GM12801 (cell line): ENCODE results near the gene SND1.

Experiments used
- TF ChIP-seq, protein P1 (sequence below): IDR thresholded peaks from one replicate; pipeline ENCODE4 v1.5.1; 2011; ENCODE audit warnings: control low read depth; ENCODE audit not compliant: insufficient read length; ENCODE audit errors: extremely low read depth

SND1 gene

DNA sequence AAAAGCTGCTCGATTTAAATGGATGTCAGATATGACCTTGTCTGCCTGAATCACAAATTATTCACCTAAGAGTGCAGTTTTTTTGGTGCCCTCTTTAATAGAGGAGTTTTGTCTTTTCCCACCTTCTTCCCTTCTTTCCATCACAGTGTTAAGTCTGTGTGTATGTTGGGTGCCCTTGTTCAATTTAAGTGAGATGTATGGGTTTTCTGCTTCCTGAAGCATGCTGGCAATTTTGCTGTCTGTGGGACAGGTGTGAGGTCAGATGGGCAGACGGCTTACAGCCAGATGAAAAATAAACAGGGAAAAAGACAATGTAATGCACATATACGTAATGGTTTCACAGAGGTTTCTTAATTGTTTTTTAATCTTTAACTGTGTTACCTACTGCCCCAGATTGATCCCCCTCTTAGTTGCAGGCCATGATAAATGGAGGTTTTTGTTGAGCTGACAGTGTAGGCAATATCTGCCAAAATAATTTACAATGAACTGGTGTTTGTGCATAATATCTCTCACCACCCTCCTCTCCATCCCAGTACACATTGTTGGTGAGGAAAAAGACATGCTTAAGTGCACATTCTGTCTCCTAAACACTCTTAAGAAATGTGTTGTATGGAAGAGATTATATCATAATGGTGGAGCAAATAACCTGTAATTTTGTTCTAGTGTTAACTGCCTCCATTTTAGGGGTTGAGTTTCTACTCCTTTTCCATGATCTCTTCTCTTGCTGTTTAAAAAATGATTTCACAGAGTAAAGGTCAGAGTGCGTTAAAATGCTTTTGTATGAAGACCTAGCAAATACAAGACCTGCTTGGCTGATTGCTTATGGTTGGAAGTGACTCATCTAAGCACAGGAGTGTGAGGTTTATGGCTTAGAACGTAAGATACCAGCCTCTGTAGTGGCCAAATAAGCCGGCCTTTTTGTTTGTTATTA is 255.4 kb downstream of the SND1 start:
- TF ChIP-seq, protein P1, sequence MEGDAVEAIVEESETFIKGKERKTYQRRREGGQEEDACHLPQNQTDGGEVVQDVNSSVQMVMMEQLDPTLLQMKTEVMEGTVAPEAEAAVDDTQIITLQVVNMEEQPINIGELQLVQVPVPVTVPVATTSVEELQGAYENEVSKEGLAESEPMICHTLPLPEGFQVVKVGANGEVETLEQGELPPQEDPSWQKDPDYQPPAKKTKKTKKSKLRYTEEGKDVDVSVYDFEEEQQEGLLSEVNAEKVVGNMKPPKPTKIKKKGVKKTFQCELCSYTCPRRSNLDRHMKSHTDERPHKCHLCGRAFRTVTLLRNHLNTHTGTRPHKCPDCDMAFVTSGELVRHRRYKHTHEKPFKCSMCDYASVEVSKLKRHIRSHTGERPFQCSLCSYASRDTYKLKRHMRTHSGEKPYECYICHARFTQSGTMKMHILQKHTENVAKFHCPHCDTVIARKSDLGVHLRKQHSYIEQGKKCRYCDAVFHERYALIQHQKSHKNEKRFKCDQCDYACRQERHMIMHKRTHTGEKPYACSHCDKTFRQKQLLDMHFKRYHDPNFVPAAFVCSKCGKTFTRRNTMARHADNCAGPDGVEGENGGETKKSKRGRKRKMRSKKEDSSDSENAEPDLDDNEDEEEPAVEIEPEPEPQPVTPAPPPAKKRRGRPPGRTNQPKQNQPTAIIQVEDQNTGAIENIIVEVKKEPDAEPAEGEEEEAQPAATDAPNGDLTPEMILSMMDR, result no peak

DNA sequence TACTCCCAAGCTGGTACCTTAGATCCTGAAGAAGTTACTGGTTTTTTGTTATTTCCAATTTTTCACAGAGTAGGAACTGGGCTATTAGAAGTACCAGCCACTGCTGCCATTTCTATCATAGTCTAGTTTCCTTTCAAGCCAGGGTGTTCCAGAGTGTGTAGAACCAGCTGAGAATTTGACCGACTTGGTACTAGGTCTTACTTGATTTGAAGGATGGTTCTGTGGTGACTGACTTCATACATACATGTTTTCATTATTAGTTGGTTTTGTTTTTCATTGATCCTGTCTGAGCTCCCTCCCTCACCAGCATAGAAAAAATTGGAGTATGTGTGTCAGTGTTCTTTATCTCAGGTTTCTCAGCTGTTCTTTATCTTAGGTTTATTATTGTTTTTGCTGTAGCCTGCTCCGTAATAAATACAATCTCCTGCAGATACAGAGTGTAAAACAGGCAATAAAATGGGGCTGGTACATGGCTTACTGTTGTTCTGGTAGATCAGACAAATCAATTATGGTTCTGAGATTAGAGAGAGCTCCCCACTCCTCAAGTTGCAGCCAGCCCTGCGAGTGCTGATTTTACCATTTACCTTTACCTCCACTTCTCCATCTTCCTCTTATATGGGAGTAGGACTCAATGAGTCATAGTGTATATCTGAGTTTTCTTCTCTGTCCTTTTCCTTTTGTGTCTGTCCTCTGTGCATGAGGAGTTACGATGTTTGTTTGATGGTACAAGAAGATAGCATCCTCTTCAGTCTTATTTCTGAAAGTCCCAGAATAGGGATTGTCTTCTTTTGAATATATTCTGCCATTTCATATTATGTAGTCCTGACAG is 256.6 kb downstream of the SND1 start:
- TF ChIP-seq, protein P1, result no peak

- TF ChIP-seq, protein P1, result no peak
Measured at GRCh38 chr7:127909424-127910152, 257.6 kb downstream of the SND1 start.

GRCh38 chr7:127910670-127911069 is 258.7 kb downstream of the SND1 start:
- TF ChIP-seq, protein P1, result no peak

DNA sequence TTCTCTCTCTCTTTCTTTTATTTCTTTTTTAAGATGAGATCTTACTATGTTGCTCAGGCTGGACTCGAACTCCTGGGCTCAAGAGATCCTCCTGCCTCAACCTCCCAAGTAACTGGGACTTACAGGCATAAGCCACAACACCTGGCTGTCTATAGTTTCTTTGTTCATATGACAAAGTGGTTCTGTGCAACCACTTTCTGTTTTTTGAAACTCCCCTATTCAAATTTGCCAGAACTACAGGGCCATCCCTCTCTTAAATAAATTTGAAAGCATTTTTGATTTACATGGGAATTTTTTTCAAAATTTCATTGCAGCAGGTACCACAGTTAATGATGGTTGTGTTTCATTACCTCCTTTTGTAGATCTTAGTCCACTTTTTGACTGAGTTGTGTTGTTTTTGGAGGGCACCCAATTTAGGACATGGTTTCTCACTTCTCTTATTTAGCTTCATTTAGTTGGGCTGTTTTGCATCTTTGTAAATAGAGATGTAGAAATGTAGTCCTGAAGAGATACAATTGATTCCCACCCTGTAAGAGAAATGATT is 260.0 kb downstream of the SND1 start:
- TF ChIP-seq, protein P1, result no peak

- TF ChIP-seq, protein P1, result no peak
Measured at GRCh38 chr7:127912901-127913300, 260.9 kb downstream of the SND1 start.
